NCI-H1930 (cell line): Measurements from ENCODE around the gene C11orf24.
A peak's percentile ranks its signal among the peaks of the same experiment; 100 is the strongest.

Experiments used
- DNase-seq, 2 experiments: peaks; one replicate each; lab custom pipeline; 2025; lab: John Stamatoyannopoulos, UW

Gene C11orf24

GRCh38 chr11:68270196-68271022, 1.4 kb downstream of the C11orf24 start:
- no peak for DNase-seq

- DNase-seq = no peak
Observed at GRCh38 chr11:68269414-68270081, 2.2 kb downstream of the C11orf24 start.

DNA sequence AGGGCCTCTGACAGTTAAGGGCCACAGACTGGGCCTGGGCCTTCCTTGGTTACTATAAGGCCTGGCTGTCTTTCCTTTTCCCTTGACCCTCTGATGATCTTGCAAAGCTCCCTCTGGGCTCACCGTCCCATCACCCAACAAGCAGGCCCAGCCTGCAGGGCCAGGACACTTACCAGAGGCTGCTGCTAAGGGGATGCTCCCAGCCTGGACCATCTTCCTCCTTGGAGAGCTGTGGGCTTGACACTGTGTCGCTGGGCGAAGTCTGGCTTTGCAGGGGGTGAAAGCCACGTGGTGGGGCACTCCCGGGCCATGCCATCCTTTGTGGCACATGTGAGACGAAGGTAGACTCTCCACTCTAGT, 3.9 kb downstream of the C11orf24 start:
- DNase-seq = no peak

GRCh38 chr11:68266936-68267880, 4.6 kb downstream of the C11orf24 start:
- no peak for DNase-seq

- DNase-seq = no peak
Observed at GRCh38 chr11:68266121-68266891, 5.5 kb downstream of the C11orf24 start.

GRCh38 chr11:68264741-68265540, 6.8 kb downstream of the C11orf24 start:
- no peak for DNase-seq

GRCh38 chr11:68264244-68264643, 7.5 kb downstream of the C11orf24 start:
- DNase-seq = no peak

GRCh38 chr11:68263444-68264035, 8.2 kb downstream of the C11orf24 start:
- DNase-seq = no peak

DNA sequence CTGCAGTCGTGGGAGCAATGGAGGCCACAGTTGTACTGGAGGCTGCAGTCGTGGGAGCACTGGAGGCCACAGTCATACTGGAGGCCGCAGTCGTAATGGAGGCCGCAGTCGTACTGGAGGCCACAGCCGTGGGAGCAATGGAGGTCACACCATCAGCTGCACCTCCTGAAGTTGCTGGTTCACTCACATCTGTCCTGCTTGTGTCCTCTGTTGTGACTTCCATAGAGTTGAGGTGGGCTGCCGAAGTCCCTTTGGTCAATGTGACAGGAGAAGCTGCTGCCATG, 9.3 kb downstream of the C11orf24 start:
- DNase-seq = no peak

DNA sequence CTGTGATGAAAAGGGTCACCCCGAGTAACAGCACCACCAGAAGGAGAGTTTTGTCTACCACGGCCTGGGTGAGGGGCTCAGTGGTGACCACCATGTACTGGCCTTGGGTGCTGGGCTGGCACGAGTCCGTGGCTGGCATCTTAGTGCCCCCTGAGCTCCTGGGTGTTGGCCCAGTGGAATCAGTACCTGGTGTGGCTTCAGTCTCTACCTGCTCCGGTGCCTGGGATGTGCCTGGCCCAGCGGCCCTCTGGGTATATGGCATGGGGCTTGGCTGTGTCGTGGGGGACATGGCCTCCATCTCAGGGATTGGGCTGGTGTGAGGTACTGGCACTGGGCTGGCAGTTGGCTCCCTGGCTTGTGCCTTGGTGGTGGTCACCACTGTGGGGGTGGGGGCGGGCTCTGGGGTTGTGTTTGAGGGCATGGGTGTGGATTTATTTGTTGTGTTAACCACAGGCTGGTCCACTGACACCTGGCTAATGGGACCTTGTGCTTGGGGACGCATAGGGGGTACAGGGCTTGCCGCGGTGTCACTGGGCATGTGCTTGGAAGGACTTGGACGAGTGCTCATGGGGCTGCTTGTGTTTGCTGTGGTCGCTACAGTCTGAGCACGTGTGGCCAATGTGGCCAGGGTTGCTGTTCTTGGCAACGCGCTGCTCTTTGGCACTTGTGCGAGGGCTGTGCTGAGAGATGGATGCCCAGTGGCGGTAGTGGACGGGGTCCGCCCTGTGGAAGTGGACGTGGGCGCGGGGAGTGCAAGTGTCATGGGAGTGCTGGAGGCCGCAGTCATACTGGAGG, 9.8 kb downstream of the C11orf24 start:
- DNase-seq = no peak

GRCh38 chr11:68261006-68261405, 10.8 kb downstream of the C11orf24 start:
- no peak for DNase-seq

DNA sequence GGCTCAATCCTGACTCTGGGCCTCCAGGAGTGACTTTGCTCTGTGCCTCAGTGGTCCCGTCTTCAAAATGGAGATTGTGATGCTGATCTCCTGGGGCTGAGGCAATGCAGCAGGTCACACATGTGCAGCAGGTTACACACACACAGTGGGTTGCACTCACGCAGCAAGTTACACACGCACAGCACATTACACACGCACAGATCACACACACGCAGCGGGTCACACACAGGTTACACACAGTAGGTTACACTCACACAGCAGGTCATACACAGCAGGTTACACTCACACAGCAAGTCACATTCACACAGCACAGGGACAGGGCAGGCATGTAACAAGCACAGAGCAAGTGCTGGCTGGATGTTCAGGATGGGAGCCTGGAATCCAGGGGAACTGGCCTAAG, 11.3 kb downstream of the C11orf24 start:
- no peak for DNase-seq

DNA sequence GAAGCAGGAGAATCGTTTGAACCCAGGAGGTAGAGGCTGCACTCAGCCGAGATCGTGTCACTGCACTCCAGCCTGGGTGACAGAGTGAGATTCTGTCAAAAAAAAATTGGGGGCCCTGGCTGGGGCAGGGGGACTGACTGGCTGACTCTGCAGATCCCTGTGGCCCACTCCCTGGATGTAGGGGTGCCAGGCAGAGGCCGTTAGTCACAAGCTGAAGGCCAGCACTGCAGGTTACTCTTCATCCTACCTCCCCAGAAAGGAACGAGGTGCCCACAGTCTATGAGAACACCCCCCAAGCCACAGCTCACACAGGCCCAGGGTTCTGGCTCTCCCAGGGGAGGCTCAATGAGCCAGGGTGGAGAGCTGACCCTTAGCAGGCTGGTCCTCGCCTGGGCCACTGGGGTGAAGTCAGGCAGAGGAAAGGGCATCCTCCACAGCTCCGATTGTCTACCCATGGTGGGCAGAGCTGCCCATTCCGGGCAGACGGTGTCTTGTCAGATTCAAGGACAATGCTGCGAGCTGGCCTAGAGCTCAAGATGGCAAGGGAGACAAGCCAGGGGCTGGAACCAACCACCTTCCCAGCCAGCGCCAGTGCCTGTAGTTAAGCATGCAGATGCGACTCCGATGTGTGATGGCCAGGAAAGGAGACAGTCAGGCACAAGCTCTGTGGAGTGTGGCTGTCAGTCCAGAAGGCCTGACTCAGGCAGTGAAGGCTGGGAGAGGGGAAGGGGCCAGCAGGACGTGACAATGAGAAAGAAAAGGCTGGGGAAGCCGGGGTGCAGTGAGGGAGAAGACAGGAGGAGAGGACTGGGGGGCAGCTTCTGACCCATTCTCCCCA, 12.4 kb downstream of the C11orf24 start:
- no peak for DNase-seq

GRCh38 chr11:68258363-68258765, 13.4 kb downstream of the C11orf24 start:
- DNase-seq = no peak

GRCh38 chr11:68257477-68258362, 14.1 kb downstream of the C11orf24 start:
- peak; percentile 60 to 79 for DNase-seq

GRCh38 chr11:68256331-68256741, 15.4 kb downstream of the C11orf24 start:
- no peak for DNase-seq

DNA sequence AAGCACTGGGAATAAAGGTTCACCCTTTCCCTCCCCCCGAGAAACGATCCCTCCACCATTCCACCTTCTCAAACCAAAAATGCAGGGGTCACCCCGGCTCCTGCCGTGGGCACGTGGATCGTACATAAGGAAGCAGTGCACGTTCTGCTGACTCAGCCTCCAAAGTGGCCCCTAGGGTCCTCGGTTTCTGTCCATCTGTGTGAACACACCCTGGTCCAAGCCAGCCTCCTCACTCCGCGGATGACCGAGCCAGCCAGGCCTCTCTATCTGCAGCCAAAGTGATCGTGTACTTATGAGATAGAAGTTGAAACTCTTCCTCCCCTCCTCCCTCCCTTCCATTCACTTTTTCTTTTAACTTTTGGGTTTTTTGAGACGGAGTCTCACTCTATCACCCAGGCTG, 16.2 kb downstream of the C11orf24 start:
- no peak for DNase-seq

- DNase-seq = no peak
Observed at GRCh38 chr11:68254421-68254820, 17.4 kb downstream of the C11orf24 start.
